GM11168 (cell line): ENCODE data around the gene ESD.
"Not testable (repeated sequence)": the region's sequence is repeated elsewhere in the genome, so short reads cannot be mapped to it uniquely, and the experiment has no call there.

Experiments used
- in situ Hi-C: fragments of 300-500 bp; cut with MboI; formaldehyde crosslinking; loops from one replicate; pipeline ENCODE4 v1.12.0; 2022; ENCODE audit warnings: low sequenced_read_pairs; ENCODE audit not compliant: unreplicated experiment

ESD gene, protein sequence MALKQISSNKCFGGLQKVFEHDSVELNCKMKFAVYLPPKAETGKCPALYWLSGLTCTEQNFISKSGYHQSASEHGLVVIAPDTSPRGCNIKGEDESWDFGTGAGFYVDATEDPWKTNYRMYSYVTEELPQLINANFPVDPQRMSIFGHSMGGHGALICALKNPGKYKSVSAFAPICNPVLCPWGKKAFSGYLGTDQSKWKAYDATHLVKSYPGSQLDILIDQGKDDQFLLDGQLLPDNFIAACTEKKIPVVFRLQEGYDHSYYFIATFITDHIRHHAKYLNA

DNA sequence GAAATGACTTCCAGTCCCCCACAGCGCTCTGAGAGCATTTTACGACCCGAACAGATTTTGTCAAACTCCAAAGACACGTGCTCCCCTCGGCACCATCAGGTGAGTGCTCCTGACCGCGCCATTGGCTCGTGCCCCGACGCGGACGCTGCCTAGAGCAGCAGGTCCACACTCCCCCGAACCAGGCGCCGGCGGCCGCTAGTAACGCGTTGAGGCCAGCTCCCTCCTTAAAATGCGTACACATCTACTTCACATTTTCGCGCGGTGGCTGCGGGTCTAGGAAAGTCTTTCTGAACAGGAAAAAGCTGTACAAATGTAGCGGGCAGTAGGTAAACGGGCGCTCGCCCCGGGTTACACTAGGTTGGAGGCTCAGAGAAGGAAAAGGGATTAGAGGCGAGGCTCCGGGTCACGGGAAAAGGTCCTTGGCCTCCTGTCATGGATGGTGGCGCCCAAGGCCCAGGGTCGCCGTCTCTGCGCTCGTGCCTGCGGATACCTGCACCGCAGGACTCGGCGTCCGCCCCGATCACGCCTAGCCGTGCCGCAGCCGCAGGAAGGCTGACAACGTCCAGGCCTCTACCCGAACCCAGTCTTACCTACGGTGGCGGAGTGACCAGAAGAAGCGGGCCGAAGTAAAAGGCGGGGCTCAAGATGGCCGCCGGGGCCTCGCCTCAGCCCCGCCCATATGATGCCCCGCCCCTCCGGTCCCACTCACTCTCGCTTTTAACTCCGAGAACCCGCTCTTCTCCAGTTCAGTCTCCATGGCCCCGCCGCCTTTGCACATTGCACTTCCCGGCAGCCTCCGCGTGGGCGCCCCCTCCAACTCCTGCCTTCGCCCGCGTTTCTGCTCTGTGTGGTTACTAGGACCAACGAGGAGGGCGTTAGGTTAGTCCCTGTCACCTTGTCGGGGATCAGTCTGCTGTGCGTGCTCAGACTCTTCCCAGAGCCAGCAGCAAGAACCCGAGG lies at the start of gene ESD:
Gene ESD (minus strand): TSS at position 647 of the 960 bp plus-strand sequence. CDS start 5,748 bp downstream, outside the sequence.
- in situ Hi-C loops: no loop called here

GRCh38 chr13:46846726-46847125 lies 49.8 kb upstream of the ESD start:
- in situ Hi-C loops: no loop called here

- in situ Hi-C loops: no loop called here
These were observed 48.2 kb upstream of the ESD start for GRCh38 chr13:46845146-46845545.

DNA sequence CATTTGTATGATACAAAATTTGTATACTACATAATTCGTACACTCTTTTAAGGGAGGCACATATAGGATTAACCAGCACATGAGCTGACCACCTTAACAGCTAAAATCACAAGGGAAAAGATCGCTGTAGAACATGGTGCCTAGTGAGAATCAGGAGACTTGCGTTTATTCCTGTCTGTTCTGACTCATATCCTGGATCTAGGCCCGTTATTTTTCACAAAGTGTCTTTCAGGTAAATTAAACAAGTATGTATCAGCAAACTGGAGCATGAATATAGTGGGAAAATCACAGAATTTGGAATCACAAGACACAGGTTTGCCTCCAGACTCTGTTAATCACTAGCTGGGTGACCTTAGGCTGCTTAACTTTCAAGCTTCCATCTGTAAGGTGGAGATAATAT lies 47.5 kb upstream of the ESD start:
- in situ Hi-C loops: no loop called here

DNA sequence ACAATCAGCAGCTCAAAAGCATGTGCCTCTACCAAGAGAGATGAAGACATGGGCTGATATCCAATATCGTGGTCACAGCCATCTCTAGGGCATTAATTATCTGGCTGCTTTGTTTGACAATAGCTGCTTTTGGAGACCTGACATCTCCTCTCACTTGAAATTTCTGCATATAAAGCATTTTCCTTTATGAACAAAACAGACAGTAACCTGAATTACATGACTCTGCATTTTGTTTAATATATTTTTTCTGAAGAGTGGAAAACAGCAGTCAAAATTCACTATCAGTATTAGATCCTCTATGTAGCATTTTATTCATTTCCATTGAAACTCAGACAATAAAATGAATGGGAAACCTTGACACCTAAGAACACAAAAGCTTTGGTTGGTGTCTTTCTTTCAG lies 42.4 kb upstream of the ESD start:
- in situ Hi-C loops: loop anchor here (10.0 kb wide), 1 partner anchor 935 kb away; no protein-coding TSS in a partner anchor

DNA sequence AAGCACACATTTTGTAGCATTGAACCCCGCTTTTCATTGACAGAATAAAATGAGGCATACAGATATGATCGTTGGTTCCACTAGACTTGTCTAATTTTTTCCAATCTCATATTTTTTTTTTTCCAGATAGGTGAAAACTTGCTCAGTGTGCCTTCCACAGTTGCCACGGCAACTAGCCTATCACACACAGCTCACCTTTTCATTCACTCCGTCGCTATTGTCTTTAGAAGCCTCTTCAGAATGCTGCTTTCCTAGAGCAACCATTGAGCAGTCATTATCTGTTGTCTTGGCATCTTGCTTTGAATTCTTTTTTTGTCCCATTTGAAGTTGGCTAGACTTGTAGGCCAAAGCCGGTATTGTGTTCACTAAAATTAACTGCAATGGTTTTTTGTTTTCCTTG lies 37.7 kb upstream of the ESD start:
- in situ Hi-C loops: loop anchor here (10.0 kb wide), 1 partner anchor 940 kb away; no protein-coding TSS in a partner anchor

GRCh38 chr13:46831588-46832194 lies 34.7 kb upstream of the ESD start:
- in situ Hi-C loops: loop anchor here (10.0 kb wide), 1 partner anchor 943 kb away; no protein-coding TSS in a partner anchor

DNA sequence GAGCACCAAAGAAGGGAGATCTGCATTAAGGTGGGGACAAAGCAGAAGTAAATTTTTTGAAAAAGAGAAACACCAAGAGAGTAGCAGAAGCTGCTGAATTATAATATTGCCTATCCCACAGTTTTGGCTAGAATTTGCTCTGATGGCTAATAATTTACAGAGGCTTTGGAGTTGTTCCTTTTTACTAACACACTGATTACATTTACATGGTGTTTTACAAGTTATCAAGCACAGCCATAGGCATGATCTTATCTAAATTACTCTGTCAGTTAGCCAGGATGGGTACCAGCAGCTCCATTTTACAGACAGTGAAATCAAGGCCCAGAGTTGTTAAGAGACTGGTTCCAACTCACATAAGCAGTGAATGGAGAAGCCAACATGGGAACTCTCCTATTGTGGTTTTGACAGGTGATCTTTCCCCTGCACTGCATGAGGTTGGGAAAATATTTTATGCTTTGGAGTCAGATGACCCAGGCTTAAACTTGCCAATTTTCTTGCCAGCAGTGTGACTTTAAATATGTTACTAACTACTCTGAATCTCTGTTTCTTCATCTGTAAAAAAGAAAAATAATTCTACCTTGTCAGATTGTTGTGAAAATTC lies 33.5 kb upstream of the ESD start:
- in situ Hi-C loops: loop anchor here (10.0 kb wide), 1 partner anchor 944 kb away; no protein-coding TSS in a partner anchor

DNA sequence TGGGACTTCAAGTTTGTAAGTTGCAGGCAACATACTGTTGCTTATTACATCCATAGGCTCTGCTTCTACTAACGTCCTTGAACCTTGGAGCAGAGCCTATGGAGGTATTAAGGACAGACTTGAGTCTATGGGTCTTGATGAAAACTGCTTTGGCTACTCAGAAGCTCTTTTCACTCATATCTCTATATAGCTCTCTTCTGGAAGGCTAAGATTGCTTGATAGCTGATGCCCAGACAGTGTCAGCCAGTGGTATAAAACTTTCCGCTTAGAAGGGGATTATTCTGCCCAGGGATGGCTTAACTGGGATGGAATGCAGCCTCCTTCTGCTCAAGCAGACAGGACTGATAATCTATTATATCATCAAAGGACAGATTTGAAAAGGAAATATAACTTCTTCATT lies 25.6 kb upstream of the ESD start:
- in situ Hi-C loops: no loop called here

DNA sequence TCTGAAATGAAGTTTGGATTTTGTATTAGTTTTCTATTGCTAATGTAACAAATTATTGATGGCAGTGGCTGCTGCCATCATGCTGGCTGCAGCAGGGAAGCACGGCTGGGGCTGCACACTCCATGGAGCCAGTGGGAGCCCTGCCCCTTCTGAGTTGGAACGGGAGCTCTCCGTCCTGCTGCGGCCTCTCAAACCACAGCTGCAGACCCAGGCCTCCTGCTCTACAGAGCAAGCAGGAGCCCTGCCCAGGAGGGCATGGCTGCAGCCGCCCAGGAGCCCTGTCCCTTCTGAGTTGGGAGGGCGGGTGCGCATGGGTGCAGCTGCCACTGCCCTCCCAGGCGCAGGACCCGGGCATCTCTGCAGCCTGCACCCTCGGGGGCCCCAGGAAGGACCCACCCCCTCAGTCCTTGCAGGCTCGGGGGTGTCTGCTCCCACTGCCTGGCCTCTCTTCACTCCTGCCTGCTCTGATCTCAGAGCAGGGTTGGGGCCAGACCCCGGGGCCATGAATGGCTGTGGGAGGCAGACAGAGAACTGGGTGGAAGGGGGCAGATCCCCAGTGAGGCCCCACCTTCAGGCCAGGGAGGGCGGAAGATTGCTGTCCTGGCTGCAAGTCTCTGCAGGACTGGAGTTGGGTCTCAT lies 21.0 kb upstream of the ESD start:
- in situ Hi-C loops: no loop called here

GRCh38 chr13:46817095-46817494 lies 20.1 kb upstream of the ESD start:
- in situ Hi-C loops: no loop called here

- in situ Hi-C loops: no loop called here
These were observed 19.4 kb upstream of the ESD start for GRCh38 chr13:46816371-46816770.

DNA sequence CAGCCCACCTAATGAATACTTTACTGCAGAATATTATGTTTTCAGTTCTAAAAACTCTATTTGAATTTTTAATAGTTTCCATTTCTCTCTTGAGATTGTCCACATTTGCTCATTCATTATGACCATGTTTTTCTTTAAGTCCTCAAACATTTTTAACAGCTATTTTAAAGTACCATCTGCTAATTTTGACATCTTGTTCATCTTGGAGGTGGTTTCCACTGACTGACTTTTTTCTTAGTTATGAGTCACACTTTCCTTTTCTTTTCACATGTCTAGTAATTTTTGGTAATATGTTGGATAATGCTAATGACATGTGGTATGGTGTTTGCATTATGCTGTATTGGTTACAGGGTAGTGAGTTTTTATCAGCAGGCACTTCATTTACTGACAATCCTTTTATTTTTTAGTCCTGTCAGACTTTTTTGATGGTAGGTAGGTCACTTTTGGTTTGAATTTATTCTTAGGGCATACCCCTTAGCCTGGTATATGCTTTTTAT lies 15.4 kb upstream of the ESD start:
- in situ Hi-C loops: no loop called here

DNA sequence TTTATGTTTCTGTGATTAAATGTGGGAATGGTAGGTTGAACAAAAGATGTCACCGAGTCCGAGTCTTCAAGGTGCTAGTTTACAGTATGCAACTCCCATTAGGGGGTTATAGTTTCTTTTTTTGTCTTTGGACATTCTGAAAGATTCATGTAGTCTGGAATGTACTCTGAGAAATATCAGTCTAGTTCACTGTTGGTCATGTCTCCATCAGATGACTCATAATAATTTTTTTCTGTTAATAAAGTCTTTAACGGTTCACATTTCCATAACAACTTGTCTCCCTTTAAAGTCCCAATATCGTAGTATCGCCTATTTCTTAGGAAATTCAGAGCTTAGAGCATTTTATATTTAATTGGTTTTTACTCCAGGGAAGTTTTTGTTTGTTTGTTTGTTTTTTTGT lies 13.5 kb upstream of the ESD start:
- in situ Hi-C loops: no loop called here

- in situ Hi-C loops: not testable (repeated sequence)
These were observed 8.0 kb upstream of the ESD start for GRCh38 chr13:46804921-46805320.

DNA sequence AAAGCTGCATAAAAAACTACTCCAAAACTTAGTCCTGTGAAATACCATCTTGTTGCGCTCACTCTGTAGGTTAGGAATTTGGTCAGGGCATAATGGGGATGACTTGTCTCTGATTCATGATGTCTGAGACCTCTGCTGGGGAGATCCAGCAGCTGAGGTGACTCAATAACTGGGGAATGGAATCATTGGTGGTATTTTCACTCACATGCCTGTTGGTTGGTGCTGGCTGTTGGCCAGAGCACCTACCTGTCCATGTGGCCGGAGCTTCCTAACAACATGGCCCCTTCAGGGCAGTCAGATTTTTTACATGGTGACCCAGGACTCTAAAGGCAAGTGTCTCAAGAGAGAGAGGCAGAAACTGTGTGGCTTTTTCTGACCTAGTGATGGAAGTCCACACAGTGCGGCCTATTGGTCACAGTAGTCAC lies 7.4 kb upstream of the ESD start:
- in situ Hi-C loops: no loop called here

GRCh38 chr13:46803586-46803985 lies 6.6 kb upstream of the ESD start:
- in situ Hi-C loops: no loop called here

DNA sequence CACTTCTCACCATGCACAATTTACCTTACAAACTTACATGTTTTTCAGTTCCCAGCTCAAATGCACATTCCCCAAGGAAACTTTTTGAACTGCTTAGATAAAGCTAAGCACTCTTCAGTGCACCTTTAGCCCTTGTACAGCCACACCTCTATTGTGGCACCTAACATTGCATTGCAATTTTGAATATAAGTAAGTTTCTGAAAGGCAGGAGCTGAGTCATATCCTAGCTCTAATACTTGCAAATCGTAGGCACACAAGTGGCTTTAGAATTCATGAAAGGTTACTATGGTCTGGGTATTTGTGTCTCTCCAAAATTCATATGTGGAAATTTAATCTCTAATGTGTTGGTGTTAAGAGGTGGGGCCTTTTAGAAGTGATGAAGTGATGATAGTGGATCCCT lies 4.9 kb upstream of the ESD start:
- in situ Hi-C loops: no loop called here

- in situ Hi-C loops: no loop called here
These were observed 2.2 kb upstream of the ESD start for GRCh38 chr13:46799139-46799538.
